GM18951 (cell line): ENCODE results near the gene PAX3.

Source experiments
- POLR2A ChIP-seq: IDR thresholded peaks from 4 replicates; pipeline ENCODE4 v1.6.1; 2011; ENCODE audit warnings: mild to moderate bottlenecking; ENCODE audit not compliant: insufficient read length, insufficient read depth; ENCODE audit errors: extremely low read depth
- in situ Hi-C: fragments of 300-500 bp; cut with MboI; formaldehyde crosslinking; loops from one replicate; pipeline ENCODE4 v1.12.0; 2022; ENCODE audit warnings: low sequenced_read_pairs, mixed read lengths, inconsistent platforms; ENCODE audit not compliant: unreplicated experiment

Gene PAX3

GRCh38 chr2:222318712-222319585 lies 20.2 kb upstream of the PAX3 start:
- TF ChIP-seq POLR2A: peak; percentile 21
- in situ Hi-C loops: loop anchor here (10.0 kb wide), 1 partner anchor 246 kb away; no protein-coding TSS in a partner anchor

- in situ Hi-C loops: loop anchor here (10.0 kb wide), 1 partner anchor 247 kb away; no protein-coding TSS in a partner anchor
- peak; percentile 32 for TF ChIP-seq POLR2A
Observed at GRCh38 chr2:222318026-222318711, 19.4 kb upstream of the PAX3 start.

GRCh38 chr2:222315443-222316121 lies 16.8 kb upstream of the PAX3 start:
- no peak for TF ChIP-seq POLR2A
- in situ Hi-C loops: loop anchor here (10.0 kb wide), 1 partner anchor 249 kb away; no protein-coding TSS in a partner anchor

GRCh38 chr2:222313816-222314215 lies 15.0 kb upstream of the PAX3 start:
- in situ Hi-C loops: loop anchor here (10.0 kb wide), 1 partner anchor 251 kb away; no protein-coding TSS in a partner anchor
- no peak for TF ChIP-seq POLR2A

- in situ Hi-C loops: loop anchor here (10.0 kb wide), 1 partner anchor 253 kb away; no protein-coding TSS in a partner anchor
- TF ChIP-seq POLR2A: no peak
Observed at GRCh38 chr2:222311978-222312738, 13.4 kb upstream of the PAX3 start.

- in situ Hi-C loops: loop anchor here (10.0 kb wide), 1 partner anchor 253 kb away; no protein-coding TSS in a partner anchor
- TF ChIP-seq POLR2A: no peak
Observed at GRCh38 chr2:222311319-222311977, 12.7 kb upstream of the PAX3 start.

GRCh38 chr2:222310747-222311318 lies 12.0 kb upstream of the PAX3 start:
- no peak for TF ChIP-seq POLR2A
- in situ Hi-C loops: loop anchor here (10.0 kb wide), 1 partner anchor 254 kb away; no protein-coding TSS in a partner anchor

- in situ Hi-C loops: loop anchor here (10.0 kb wide), 1 partner anchor 255 kb away; no protein-coding TSS in a partner anchor
- no peak for TF ChIP-seq POLR2A
Observed at GRCh38 chr2:222309766-222310165, 11.0 kb upstream of the PAX3 start.

GRCh38 chr2:222309361-222309760 lies 10.6 kb upstream of the PAX3 start:
- in situ Hi-C loops: no loop called here
- no peak for TF ChIP-seq POLR2A

GRCh38 chr2:222307978-222308730 lies 9.4 kb upstream of the PAX3 start:
- in situ Hi-C loops: no loop called here
- TF ChIP-seq POLR2A: no peak
